HG02571 (cell line): ENCODE measurements around the gene DDX51.

Source experiments
- ATAC-seq: cut with Tn5 transposase; IDR thresholded peaks from one replicate; pipeline ENCODE4 v1.9.1; 2021; ENCODE audit warnings: mild to moderate bottlenecking, moderate library complexity; ENCODE audit not compliant: unreplicated experiment

DDX51 gene

GRCh38 chr12:132179431-132180362 lies 35.6 kb upstream of the DDX51 start:
- ATAC-seq, result no peak

- ATAC-seq, result no peak
Observed at GRCh38 chr12:132178801-132179401, 34.8 kb upstream of the DDX51 start.

GRCh38 chr12:132178316-132178715 lies 34.2 kb upstream of the DDX51 start:
- no peak for ATAC-seq

- no peak for ATAC-seq
Observed at GRCh38 chr12:132176920-132177551, 32.9 kb upstream of the DDX51 start.

GRCh38 chr12:132176385-132176919 lies 32.3 kb upstream of the DDX51 start:
- no peak for ATAC-seq

GRCh38 chr12:132175496-132176384 lies 31.6 kb upstream of the DDX51 start:
- ATAC-seq, result no peak

GRCh38 chr12:132174839-132175490 lies 30.8 kb upstream of the DDX51 start:
- ATAC-seq, result no peak

GRCh38 chr12:132174015-132174838 lies 30.1 kb upstream of the DDX51 start:
- ATAC-seq, result no peak

- ATAC-seq, result no peak
Observed at GRCh38 chr12:132173135-132174014, 29.3 kb upstream of the DDX51 start.

- ATAC-seq, result no peak
Observed at GRCh38 chr12:132172619-132173018, 28.5 kb upstream of the DDX51 start.

- no peak for ATAC-seq
Observed at GRCh38 chr12:132171968-132172521, 27.9 kb upstream of the DDX51 start.

GRCh38 chr12:132171293-132171967 lies 27.3 kb upstream of the DDX51 start:
- no peak for ATAC-seq

GRCh38 chr12:132170637-132171292 lies 26.6 kb upstream of the DDX51 start:
- ATAC-seq, result no peak

GRCh38 chr12:132170094-132170636 lies 26.0 kb upstream of the DDX51 start:
- ATAC-seq, result no peak

GRCh38 chr12:132169376-132169775 lies 25.3 kb upstream of the DDX51 start:
- no peak for ATAC-seq

- ATAC-seq, result no peak
Observed at GRCh38 chr12:132168311-132169031, 24.4 kb upstream of the DDX51 start.
